SK-N-MC (cell line): ENCODE results near the gene VIT.

Source experiments
- EZH2 ChIP-seq: fragments of 200-600 bp; sonication (generic); IDR thresholded peaks from one replicate; pipeline ENCODE4 v1.6.1; 2017; ENCODE audit warnings: antibody characterized with exemption
- POLR2AphosphoS5 ChIP-seq: IDR thresholded peaks from 2 replicates; pipeline ENCODE4 v1.6.1; 2012; ENCODE audit warnings: mild to moderate bottlenecking, low read depth, low read length, borderline replicate concordance

- TF ChIP-seq EZH2 (no peak), POLR2AphosphoS5 (no peak)
These were observed 51.7 kb downstream of the VIT start for GRCh38 chr2:36748166-36748565.
